MM.1S (cell line): ENCODE results near the gene PTPN1.

Experiments used
- DNase-seq: peaks from one replicate; pipeline ENCODE4 v3.0.0-alpha.2; 2015
- H2AFZ ChIP-seq: fragments of 300-600 bp; sonication (generic); 2 replicates; pipeline ENCODE4 v1.6.0; 2016; ENCODE audit warnings: antibody characterized with exemption, low read length
- H3F3A ChIP-seq: fragments of 300-600 bp; sonication (generic); 2 replicates; pipeline ENCODE4 v1.6.1; 2016; ENCODE audit warnings: mild to moderate bottlenecking, antibody characterized with exemption, low read length, moderate library complexity, mixed read lengths; ENCODE audit not compliant: insufficient read depth
- H3K27ac ChIP-seq: fragments of 300-600 bp; sonication (generic); 2 replicates; pipeline ENCODE4 v1.5.1; 2016; ENCODE audit warnings: mild to moderate bottlenecking, low read length
- H3K27me3 ChIP-seq: fragments of 300-600 bp; sonication (generic); replicated peaks from 2 replicates; pipeline ENCODE4 v1.6.0; 2016; ENCODE audit warnings: low read length; ENCODE audit not compliant: insufficient read depth
- H3K36me3 ChIP-seq: fragments of 300-600 bp; sonication (generic); replicated peaks from 2 replicates; pipeline ENCODE4 v1.6.1; 2016; ENCODE audit warnings: mild to moderate bottlenecking, low read length, mixed read lengths; ENCODE audit not compliant: insufficient read depth
- H3K4me1 ChIP-seq: fragments of 300-600 bp; sonication (generic); 2 replicates; pipeline ENCODE4 v1.6.1; 2016; ENCODE audit warnings: low read length, mixed read lengths
- H3K4me2 ChIP-seq: fragments of 300-600 bp; sonication (generic); 2 replicates; pipeline ENCODE4 v1.6.0; 2016; ENCODE audit warnings: low read depth, low read length
- H3K4me3 ChIP-seq: fragments of 300-600 bp; sonication (generic); 2 replicates; pipeline ENCODE4 v1.5.1; 2016; ENCODE audit warnings: low read length, mixed read lengths
- H3K79me2 ChIP-seq: fragments of 300-600 bp; sonication (generic); 2 replicates; pipeline ENCODE4 v1.6.1; 2016; ENCODE audit warnings: mixed run types, low read length, mixed read lengths
- H3K9ac ChIP-seq: fragments of 300-600 bp; sonication (generic); 2 replicates; pipeline ENCODE4 v1.6.1; 2016; ENCODE audit warnings: low read length, mixed read lengths
- H3K9me2 ChIP-seq: fragments of 300-600 bp; sonication (generic); replicated peaks from 2 replicates; pipeline ENCODE4 v1.6.1; 2016; ENCODE audit warnings: mild to moderate bottlenecking, low read length, mixed read lengths; ENCODE audit not compliant: insufficient read depth
- H3K9me3 ChIP-seq: fragments of 300-600 bp; sonication (generic); replicated peaks from 2 replicates; pipeline ENCODE4 v1.6.1; 2016; ENCODE audit warnings: mild to moderate bottlenecking, low read length, mixed read lengths; ENCODE audit not compliant: insufficient read depth
- H4K20me1 ChIP-seq: fragments of 300-600 bp; sonication (generic); 2 replicates; pipeline ENCODE4 v1.6.1; 2016; ENCODE audit warnings: mild to moderate bottlenecking, low read length, moderate library complexity, mixed read lengths; ENCODE audit not compliant: insufficient read depth
- EZH2 ChIP-seq: fragments of 300-600 bp; sonication (generic); optimal IDR thresholded peaks from 2 replicates; pipeline ENCODE3; 2017; ENCODE audit warnings: low read depth, mild to moderate bottlenecking, antibody characterized with exemption, low read length, mixed read lengths
- EZH2phosphoT487 ChIP-seq: fragments of 300-600 bp; sonication (generic); IDR thresholded peaks from 2 replicates; pipeline ENCODE4 v1.6.1; 2018; ENCODE audit warnings: antibody characterized with exemption, low read length
- TF ChIP-seq, protein P1 (sequence below): fragments of 300-600 bp; sonication (generic); IDR thresholded peaks from 2 replicates; pipeline ENCODE4 v1.5.1; 2016; ENCODE audit warnings: antibody characterized with exemption, low read length, mixed read lengths

The PTPN1 gene

DNA sequence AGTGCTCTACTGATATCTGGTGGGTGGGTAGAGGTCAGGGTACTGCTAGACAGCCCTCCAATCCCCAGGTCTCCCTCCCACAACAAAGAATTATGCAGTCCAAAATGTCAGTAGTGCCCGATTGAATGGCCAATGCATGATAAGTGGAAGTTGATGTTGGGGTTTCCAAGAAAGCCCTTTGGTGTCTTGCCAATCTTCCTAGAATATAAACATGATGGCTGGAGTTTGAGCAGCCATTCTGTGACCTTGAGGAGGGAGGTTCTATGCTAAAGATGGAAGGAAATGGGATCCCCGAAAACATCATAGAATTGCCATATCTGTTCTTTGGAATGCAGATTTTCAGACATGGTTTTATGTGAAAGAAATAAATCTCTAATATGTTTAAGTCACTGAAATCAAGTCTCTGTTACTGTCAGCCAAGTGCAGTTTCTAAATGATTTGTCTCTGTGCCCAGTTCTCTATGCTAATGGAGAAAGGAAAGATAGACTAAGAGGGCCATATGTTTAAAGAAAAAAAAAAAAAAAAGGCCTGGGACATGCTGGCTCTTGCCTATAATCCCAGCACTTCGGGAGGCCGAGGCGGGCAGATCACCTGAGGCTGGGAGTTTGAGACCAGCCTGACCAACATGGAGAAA is 32.8 kb upstream of the PTPN1 start:
- H3K9me3 ChIP-seq = no peaks in the 10 kb centered on the region
- H3K36me3 ChIP-seq = no peaks in the 10 kb centered on the region
- peaks cover 23% of the 10 kb centered on the region for H3K4me1 ChIP-seq
- H3K79me2 ChIP-seq = no peaks in the 10 kb centered on the region
- H3K4me2 ChIP-seq = no peak overlapping the region
- H2AFZ ChIP-seq = no peak overlapping the region
- H3K9ac ChIP-seq = no peak overlapping the region
- TF ChIP-seq, protein P1, sequence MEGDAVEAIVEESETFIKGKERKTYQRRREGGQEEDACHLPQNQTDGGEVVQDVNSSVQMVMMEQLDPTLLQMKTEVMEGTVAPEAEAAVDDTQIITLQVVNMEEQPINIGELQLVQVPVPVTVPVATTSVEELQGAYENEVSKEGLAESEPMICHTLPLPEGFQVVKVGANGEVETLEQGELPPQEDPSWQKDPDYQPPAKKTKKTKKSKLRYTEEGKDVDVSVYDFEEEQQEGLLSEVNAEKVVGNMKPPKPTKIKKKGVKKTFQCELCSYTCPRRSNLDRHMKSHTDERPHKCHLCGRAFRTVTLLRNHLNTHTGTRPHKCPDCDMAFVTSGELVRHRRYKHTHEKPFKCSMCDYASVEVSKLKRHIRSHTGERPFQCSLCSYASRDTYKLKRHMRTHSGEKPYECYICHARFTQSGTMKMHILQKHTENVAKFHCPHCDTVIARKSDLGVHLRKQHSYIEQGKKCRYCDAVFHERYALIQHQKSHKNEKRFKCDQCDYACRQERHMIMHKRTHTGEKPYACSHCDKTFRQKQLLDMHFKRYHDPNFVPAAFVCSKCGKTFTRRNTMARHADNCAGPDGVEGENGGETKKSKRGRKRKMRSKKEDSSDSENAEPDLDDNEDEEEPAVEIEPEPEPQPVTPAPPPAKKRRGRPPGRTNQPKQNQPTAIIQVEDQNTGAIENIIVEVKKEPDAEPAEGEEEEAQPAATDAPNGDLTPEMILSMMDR = no peak
- TF ChIP-seq EZH2 (no peak), EZH2phosphoT487 (no peak)
- H3K27me3 ChIP-seq = no peaks in the 10 kb centered on the region
- no peaks in the 10 kb centered on the region for H4K20me1 ChIP-seq
- no peak overlapping the region for H3K27ac ChIP-seq
- DNase-seq = no peak
- H3F3A ChIP-seq = no peaks in the 10 kb centered on the region
- no peak overlapping the region for H3K4me3 ChIP-seq
- no peaks in the 10 kb centered on the region for H3K9me2 ChIP-seq

DNA sequence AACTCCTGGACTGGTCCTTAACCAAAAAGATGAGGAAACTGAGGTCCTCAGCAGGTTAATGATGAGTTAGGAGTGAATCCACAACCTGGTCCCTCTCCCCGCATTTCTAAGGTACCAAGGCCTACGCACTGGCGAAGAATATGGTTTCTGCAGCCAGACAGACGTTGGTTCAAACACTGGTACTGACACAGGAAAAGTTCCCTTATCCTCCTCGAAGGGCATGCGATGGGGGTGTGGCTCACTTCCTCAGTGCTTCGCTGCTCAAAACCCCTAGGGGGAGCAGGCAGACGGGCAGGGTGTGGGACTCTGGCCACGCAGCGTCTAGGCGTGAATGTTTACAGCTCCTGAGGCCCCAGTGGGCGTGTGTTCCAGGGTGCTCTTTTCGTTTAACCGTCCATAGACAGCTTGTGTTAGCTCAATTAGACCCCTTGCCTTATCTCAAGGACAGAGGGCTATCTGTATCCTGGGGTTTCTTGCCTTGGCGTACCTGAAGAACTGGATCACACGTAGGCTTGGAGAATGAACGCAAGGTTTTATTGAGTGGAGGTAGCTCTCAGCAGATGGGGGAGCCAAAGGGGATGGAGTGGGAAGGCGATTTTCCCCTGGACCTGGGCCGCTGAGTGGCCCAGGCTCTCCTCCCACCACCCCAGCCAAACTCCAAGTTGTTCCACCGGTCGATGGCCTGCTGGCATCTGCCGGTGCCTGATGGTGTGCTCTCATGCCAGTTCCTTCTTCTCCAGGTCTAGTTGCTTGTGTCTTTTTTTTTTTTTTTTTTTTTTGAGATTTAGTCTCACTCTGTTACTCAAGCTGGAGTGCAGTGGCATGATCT is 31.8 kb upstream of the PTPN1 start:
- TF ChIP-seq, protein P1 = peak; percentile 16
- TF ChIP-seq EZH2phosphoT487 (no peak), EZH2 (no peak)
- no peaks in the 10 kb centered on the region for H3K27me3 ChIP-seq
- no peaks in the 10 kb centered on the region for H3K9me2 ChIP-seq
- no peaks in the 10 kb centered on the region for H3F3A ChIP-seq
- H4K20me1 ChIP-seq = no peaks in the 10 kb centered on the region
- no peak overlapping the region for H3K27ac ChIP-seq
- H3K9me3 ChIP-seq = no peaks in the 10 kb centered on the region
- H3K9ac ChIP-seq = no peak overlapping the region
- H2AFZ ChIP-seq = no peak overlapping the region
- H3K36me3 ChIP-seq = no peaks in the 10 kb centered on the region
- H3K79me2 ChIP-seq = no peaks in the 10 kb centered on the region
- DNase-seq = no peak
- no peak overlapping the region for H3K4me3 ChIP-seq
- H3K4me1 ChIP-seq = peaks cover 17% of the 10 kb centered on the region
- H3K4me2 ChIP-seq = no peak overlapping the region

DNA sequence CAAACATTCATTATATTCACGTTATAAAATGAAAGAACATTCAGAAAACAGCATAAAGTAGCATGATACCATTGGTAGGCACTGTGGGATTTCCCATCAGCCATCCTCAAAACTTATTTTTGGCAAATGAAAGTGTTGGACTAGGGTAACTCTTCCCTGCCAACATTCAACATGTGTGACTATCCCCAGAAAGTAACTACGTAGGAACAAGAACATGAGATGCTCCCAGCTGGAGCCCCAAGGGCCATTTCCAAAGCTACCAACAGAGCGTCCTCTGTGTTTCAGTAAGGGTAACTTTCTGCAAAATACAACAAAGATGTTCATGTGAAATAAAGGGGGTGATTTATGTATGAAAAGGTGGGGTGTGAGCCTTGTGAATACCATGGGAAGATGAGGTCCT is 28.4 kb upstream of the PTPN1 start:
- Histone ChIP-seq H3K9me2 (no peaks in the 10 kb centered on the region), H3K4me2 (no peak overlapping the region), H3F3A (no peaks in the 10 kb centered on the region), H3K4me1 (peaks cover 7% of the 10 kb centered on the region; the same call in 1 of the 2 replicates), H3K79me2 (no peaks in the 10 kb centered on the region), H3K4me3 (no peak overlapping the region), H3K36me3 (no peaks in the 10 kb centered on the region), H3K27ac (no peak overlapping the region), H4K20me1 (no peaks in the 10 kb centered on the region), H3K9ac (no peak overlapping the region), H2AFZ (no peak overlapping the region), H3K27me3 (no peaks in the 10 kb centered on the region), H3K9me3 (no peaks in the 10 kb centered on the region)
- DNase-seq = no peak
- TF ChIP-seq, protein P1 = no peak
- no peak for TF ChIP-seq EZH2
- TF ChIP-seq EZH2phosphoT487 = no peak
